Measurements from ENCODE around the gene MSANTD1. TPM values are rescaled to one million over a fixed set of nuclear protein-coding genes. Genes with fewer than 3 reads are reported as not detected.

The MSANTD1 gene
- total RNA-seq, 1 experiment from 2014 or later, result 0.95 TPM

DNA sequence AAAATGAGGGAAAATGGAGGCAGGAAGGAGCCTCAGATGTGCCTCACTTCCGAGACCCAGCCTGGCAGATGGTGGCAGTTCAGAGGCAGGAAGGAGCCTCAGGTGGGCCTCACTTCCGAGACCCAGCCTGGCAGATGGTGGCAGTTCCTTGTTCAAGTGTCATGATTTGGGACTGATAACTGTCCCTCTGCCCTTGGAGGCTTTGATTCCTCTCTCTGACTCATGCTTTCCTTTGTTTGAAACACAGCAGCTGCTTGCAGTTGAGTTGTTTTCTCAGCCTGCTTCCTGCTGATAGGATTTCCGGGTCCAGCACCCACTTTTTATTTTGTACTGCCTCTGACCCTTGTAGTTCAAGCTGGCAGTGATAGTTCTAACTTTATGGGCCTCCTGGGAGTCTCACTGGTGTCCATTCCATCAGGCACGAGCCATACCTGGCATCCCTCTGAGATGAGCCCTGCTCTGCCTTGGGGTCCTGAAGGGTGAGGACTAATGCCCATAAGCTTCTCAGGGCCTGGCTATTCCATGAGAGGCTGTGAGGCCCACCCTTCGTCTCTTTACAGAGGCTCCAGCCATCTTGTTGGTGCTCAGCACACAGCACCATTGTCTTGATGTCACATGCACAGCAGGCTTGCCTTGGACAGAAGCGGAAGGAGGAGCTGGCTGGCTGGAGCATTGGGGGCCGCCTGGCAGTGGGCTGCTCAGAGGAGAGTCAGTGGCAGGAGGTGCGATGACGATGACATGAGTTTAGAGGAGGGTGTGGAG is 56.8 kb downstream of the MSANTD1 start:
- intact Hi-C loops (cut with micrococcal nuclease; ENCODE audit: unreplicated experiment), result no loop called here
- no peaks in the 10 kb centered on the region for H3K4me1 ChIP-seq
- no peaks in the 10 kb centered on the region for H3K27me3 Mint-ChIP-seq (ENCODE audit: insufficient read depth, unreplicated experiment)
- BruUV-seq (replicated peaks), result no TSS peak
- CTCF ChIA-PET, result no interaction called here
- TF ChIP-seq, protein P1, sequence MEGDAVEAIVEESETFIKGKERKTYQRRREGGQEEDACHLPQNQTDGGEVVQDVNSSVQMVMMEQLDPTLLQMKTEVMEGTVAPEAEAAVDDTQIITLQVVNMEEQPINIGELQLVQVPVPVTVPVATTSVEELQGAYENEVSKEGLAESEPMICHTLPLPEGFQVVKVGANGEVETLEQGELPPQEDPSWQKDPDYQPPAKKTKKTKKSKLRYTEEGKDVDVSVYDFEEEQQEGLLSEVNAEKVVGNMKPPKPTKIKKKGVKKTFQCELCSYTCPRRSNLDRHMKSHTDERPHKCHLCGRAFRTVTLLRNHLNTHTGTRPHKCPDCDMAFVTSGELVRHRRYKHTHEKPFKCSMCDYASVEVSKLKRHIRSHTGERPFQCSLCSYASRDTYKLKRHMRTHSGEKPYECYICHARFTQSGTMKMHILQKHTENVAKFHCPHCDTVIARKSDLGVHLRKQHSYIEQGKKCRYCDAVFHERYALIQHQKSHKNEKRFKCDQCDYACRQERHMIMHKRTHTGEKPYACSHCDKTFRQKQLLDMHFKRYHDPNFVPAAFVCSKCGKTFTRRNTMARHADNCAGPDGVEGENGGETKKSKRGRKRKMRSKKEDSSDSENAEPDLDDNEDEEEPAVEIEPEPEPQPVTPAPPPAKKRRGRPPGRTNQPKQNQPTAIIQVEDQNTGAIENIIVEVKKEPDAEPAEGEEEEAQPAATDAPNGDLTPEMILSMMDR (IDR thresholded peaks at IDR 0.05; ENCODE audit: insufficient read depth in 1 of 2, low read depth in 1 of 2, low read length in 1 of 2, severe bottlenecking in 1 of 2, unreplicated experiment in 1 of 2), result no peak
- peaks cover 13% of the 10 kb centered on the region for H3K36me3 Mint-ChIP-seq (ENCODE audit: insufficient read depth, unreplicated experiment)
- no peaks in the 10 kb centered on the region for H3K9me3 Mint-ChIP-seq (ENCODE audit: unreplicated experiment)
- H3K4me3 ChIP-seq (ENCODE audit: low read depth, low read length), result no peak overlapping the region
- H3K36me3 ChIP-seq (ENCODE audit: control insufficient read depth, insufficient read depth, low read length), result no peaks in the 10 kb centered on the region
- no peak overlapping the region for H3K4me3 Mint-ChIP-seq (ENCODE audit: unreplicated experiment)
- DNase-seq, result no peak
- H3K27ac Mint-ChIP-seq (ENCODE audit: unreplicated experiment), result no peak overlapping the region
- H3K27me3 ChIP-seq (replicated peaks; ENCODE audit: control insufficient read depth, insufficient read depth, low read length), result no peaks in the 10 kb centered on the region
- POLR2A ChIA-PET, result no interaction called here
- no peaks in the 10 kb centered on the region for H3K4me1 Mint-ChIP-seq (ENCODE audit: low read depth, unreplicated experiment)
- H3K9me3 ChIP-seq, result no peaks in the 10 kb centered on the region

Other genes starting within 250 kb of the MSANTD1 start
- gene HTT-AS, start 174.6 kb upstream of the MSANTD1 start, total RNA-seq (2022), result not detected in 2 replicates
- 57.5 and 63.3 TPM in 2 replicates for gene HTT, start 174.5 kb upstream of the MSANTD1 start, total RNA-seq (2022)
- gene RGS12, start 43.9 kb downstream of the MSANTD1 start, total RNA-seq (2022), result 23.1 and 24.1 TPM in 2 replicates
- 0.48 and 0.79 TPM in 2 replicates for gene HGFAC, start 192.8 kb downstream of the MSANTD1 start, total RNA-seq (2022)
- 0.29 TPM in 1 of 2 replicates, not detected in the other for gene DOK7, start 214.1 kb downstream of the MSANTD1 start, total RNA-seq (2022)

Data from Caco-2 (cell line).